ENCODE measurements around the gene B3GALT2.

GRCh38 chr1:193144361-193144938, 42.0 kb downstream of the B3GALT2 start:
- no peak for TF ChIP-seq CTCF (IDR thresholded peaks at IDR 0.05)
- no peak for TF ChIP-seq PRRX2 (CRISPR knock-in tag; IDR thresholded peaks at IDR 0.05)
- no peak for TF ChIP-seq TCF7 (CRISPR knock-in tag; IDR thresholded peaks at IDR 0.05; ENCODE audit: low read depth)
- no peak for TF ChIP-seq SP1 (CRISPR knock-in tag; conservative IDR thresholded peaks at IDR 0.05)
- TF ChIP-seq FOXP1 (CRISPR knock-in tag; IDR thresholded peaks at IDR 0.05; ENCODE audit: borderline replicate concordance), result no peak
- TF ChIP-seq NR2C2 (CRISPR knock-in tag; IDR thresholded peaks at IDR 0.05), result no peak
- TF ChIP-seq EMX1 (CRISPR knock-in tag; IDR thresholded peaks at IDR 0.05), result no peak
- TF ChIP-seq NFATC4 (CRISPR knock-in tag; IDR thresholded peaks at IDR 0.05), result no peak
